Neural progenitor cell (in vitro differentiated cells): ENCODE data around the gene RSPH1.

Experiments
- EZH2 ChIP-seq: fragments of 200-600 bp; sonication (generic); IDR thresholded peaks from 2 replicates; pipeline ENCODE4 v1.6.1; 2017; ENCODE audit warnings: antibody characterized with exemption, mild to moderate bottlenecking, moderate library complexity
- TF ChIP-seq, protein P1 (sequence below): fragments of 200-600 bp; sonication (generic); IDR thresholded peaks from 2 replicates; pipeline ENCODE4 v1.5.1; 2017; ENCODE audit warnings: antibody characterized with exemption, mild to moderate bottlenecking

DNA sequence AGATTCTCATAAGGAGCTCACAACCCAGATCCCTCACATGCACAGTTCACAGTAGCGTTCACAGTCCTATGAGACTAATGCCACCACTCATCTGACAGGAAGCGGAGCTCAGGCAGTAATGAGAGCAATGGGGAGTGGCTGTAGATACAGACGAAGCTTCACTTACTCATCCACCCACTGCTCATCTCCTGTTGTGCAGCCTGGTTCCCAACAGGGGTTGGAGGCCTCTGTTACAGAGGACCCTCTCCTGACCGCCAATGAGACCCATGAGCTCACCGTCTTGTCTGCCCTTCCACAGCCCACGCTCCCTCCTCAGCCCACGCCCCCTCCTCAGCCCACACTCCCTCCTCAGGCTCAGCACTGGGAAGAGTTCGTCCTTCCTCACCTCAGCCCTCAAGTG, 39.6 kb downstream of the RSPH1 start:
- TF ChIP-seq, protein P1, sequence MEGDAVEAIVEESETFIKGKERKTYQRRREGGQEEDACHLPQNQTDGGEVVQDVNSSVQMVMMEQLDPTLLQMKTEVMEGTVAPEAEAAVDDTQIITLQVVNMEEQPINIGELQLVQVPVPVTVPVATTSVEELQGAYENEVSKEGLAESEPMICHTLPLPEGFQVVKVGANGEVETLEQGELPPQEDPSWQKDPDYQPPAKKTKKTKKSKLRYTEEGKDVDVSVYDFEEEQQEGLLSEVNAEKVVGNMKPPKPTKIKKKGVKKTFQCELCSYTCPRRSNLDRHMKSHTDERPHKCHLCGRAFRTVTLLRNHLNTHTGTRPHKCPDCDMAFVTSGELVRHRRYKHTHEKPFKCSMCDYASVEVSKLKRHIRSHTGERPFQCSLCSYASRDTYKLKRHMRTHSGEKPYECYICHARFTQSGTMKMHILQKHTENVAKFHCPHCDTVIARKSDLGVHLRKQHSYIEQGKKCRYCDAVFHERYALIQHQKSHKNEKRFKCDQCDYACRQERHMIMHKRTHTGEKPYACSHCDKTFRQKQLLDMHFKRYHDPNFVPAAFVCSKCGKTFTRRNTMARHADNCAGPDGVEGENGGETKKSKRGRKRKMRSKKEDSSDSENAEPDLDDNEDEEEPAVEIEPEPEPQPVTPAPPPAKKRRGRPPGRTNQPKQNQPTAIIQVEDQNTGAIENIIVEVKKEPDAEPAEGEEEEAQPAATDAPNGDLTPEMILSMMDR: no peak
- TF ChIP-seq EZH2: no peak
